NCI-H1417 treated with DMSO at 0.1 percent for 48 hours (cell line): ENCODE data around the gene ACER1.

Experiments used
- DNase-seq: peaks from one replicate; lab custom pipeline; 2025; lab: John Stamatoyannopoulos, UW

The ACER1 gene

GRCh38 chr19:6267552-6268381 lies 65.6 kb downstream of the ACER1 start:
- DNase-seq: no peak

- no peak for DNase-seq
Observed at GRCh38 chr19:6264803-6265202, 68.6 kb downstream of the ACER1 start.

GRCh38 chr19:6263735-6264444 lies 69.5 kb downstream of the ACER1 start:
- DNase-seq: no peak

- no peak for DNase-seq
Observed at GRCh38 chr19:6263306-6263705, 70.1 kb downstream of the ACER1 start.

GRCh38 chr19:6262519-6262918 lies 70.9 kb downstream of the ACER1 start:
- no peak for DNase-seq

- DNase-seq: no peak
Observed at GRCh38 chr19:6261883-6262282, 71.5 kb downstream of the ACER1 start.

- no peak for DNase-seq
Observed at GRCh38 chr19:6260912-6261650, 72.3 kb downstream of the ACER1 start.

GRCh38 chr19:6260376-6260775 lies 73.0 kb downstream of the ACER1 start:
- DNase-seq: no peak

- DNase-seq: no peak
Observed at GRCh38 chr19:6259312-6259861, 74.0 kb downstream of the ACER1 start.

- DNase-seq: no peak
Observed at GRCh38 chr19:6258812-6259311, 74.5 kb downstream of the ACER1 start.
